Measurements from ENCODE around the gene SELENOP.

DNA sequence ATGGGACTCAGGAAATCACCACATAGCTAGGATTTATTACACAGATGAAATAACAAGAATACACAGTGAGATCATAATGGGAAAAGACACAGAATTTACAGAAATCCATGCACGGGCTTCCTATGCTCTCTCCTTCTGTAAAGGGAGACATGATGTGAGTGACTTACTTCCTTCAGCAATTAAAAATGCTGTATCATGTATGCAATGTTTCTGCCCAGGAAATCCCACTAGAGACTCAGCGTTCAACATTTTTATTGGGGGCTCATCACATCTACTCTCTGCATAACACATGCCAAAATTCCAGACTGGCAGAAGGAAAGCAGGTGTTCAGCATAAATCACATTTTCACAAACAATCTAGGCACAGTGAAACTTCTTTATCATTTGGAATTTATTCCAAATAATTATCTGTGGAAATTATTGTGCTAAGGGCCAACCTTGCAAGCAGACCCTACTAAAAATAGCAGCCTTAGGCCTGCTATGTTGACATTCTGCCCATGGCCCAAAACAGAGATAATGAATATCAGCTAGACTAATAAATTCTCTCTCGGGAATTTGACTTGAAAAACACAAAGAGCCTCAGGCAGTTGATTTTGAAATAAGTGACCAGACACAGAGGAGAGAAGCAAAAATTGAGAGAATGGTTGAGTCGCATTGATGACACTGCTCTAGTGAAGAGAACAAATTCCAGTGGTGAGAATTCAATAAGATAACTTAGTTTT is 31.4 kb upstream of the SELENOP start:
- TF ChIP-seq, protein P1, sequence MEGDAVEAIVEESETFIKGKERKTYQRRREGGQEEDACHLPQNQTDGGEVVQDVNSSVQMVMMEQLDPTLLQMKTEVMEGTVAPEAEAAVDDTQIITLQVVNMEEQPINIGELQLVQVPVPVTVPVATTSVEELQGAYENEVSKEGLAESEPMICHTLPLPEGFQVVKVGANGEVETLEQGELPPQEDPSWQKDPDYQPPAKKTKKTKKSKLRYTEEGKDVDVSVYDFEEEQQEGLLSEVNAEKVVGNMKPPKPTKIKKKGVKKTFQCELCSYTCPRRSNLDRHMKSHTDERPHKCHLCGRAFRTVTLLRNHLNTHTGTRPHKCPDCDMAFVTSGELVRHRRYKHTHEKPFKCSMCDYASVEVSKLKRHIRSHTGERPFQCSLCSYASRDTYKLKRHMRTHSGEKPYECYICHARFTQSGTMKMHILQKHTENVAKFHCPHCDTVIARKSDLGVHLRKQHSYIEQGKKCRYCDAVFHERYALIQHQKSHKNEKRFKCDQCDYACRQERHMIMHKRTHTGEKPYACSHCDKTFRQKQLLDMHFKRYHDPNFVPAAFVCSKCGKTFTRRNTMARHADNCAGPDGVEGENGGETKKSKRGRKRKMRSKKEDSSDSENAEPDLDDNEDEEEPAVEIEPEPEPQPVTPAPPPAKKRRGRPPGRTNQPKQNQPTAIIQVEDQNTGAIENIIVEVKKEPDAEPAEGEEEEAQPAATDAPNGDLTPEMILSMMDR (IDR thresholded peaks at IDR 0.05; ENCODE audit: insufficient read depth, low read length, poor library complexity, severe bottlenecking): no peak
- TF ChIP-seq EZH2phosphoT487 (conservative IDR thresholded peaks at IDR 0.05; ENCODE audit: low read length): no peak

All from SU-DHL-6 (cell line).